GM21447 (cell line): ENCODE data around the gene OSBPL8.
"Not testable (repeated sequence)": the region's sequence is repeated elsewhere in the genome, so short reads cannot be mapped to it uniquely, and the experiment has no call there.

ENCODE experiments used
- ATAC-seq: cut with Tn5 transposase; IDR thresholded peaks from one replicate; pipeline ENCODE4 v1.9.1; 2021; ENCODE audit not compliant: unreplicated experiment

Gene OSBPL8

DNA sequence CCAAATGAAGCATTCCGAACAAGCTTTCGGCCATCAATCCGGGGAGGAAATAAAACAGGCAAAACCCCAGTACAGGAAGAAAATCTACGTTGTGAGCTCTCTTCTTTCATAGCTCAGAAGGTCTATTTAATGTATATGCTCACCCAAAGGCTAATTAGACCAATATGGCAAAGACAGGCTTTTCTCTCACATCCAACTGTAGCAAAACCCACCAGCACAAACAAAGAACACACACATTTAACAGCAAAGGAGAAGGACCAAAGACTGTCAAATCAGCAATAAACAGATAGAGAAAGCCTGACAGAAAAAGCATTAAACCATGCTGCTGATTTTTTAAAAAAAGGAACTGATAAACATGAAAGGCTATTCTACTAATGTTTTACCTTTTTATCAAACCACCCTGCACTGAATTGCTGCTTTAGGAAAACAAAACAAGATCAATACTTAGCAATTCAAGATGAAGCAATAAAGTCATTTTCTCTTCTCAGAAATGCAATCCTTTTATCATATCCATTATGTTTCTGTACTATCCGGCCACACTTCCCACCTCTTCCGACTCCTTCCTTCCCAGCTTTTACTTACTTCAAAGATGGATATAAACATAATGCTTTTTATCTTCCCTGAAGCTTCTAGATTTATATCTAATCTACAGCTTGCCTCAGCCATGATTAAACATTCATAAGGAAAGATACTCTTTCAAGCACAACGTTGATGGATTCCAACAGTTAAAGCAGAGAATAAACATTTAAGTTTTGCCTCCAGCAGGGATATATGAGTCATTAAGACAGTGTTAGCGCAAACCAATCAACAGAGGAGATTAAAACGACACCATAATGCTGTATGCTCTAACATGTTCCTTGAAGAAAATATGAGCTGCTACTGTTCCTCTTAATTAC is 136.8 kb downstream of the OSBPL8 start:
- no peak for ATAC-seq

GRCh38 chr12:76422154-76422542 is 137.4 kb downstream of the OSBPL8 start:
- ATAC-seq = no peak

- no peak for ATAC-seq
Observed at GRCh38 chr12:76421046-76421445, 138.5 kb downstream of the OSBPL8 start.

DNA sequence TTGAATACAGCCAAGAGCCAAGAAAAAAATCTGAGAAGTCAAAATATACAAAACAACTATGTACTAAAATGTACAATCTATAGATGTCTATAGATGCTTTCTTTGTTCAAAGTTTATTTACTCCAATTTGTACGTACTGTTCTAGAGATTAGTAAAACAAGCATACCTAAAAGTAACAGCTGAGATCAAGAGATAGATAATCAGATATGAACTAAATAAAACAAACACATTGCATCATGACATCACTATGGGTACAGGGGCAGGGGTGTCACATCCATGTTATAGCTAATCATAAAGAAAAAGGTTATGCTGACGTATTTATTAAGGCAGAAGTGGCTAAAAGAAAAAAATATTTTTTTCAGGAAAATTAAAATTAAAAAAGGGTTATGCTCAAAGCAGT is 139.3 kb downstream of the OSBPL8 start:
- ATAC-seq = no peak

GRCh38 chr12:76417116-76417515 is 142.5 kb downstream of the OSBPL8 start:
- peak; percentile 74 for ATAC-seq

- no peak for ATAC-seq
Observed at GRCh38 chr12:76413121-76413520, 146.4 kb downstream of the OSBPL8 start.

DNA sequence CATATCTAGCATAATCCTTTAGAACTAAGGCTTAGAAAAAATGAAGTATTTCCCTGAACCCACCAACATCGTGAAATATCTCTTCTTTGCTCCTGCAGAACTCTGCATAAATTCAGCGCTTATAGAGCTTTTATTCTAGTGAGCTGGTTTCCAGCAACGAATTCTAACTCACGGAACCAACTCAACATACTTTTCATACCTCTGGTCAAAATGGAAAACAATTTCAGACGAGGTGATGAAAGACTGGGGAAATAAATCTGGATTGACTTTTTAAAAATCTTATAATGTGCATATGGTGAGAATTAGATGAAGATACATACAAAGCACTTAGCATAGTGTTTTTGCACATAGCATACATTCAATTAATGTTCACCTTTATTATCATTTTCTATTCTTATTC is 148.8 kb downstream of the OSBPL8 start:
- ATAC-seq = no peak

DNA sequence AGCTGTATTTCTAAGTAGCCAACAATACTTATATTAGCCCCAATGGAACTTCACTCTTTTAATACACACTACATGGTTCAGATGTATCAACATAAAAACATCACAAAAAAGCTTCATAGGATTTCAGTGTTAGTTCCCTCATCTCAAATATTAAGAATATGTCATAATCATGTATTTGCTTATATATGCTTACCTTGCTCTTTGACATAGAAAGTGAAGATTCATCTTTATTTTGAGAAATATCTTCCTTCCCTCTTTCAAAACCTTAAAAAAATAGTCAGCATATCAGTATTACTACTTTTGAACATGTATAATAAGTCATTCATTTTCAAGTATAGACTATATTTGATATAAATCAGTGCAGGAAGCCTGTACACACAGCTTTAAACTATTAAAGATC is 149.2 kb downstream of the OSBPL8 start:
- no peak for ATAC-seq

DNA sequence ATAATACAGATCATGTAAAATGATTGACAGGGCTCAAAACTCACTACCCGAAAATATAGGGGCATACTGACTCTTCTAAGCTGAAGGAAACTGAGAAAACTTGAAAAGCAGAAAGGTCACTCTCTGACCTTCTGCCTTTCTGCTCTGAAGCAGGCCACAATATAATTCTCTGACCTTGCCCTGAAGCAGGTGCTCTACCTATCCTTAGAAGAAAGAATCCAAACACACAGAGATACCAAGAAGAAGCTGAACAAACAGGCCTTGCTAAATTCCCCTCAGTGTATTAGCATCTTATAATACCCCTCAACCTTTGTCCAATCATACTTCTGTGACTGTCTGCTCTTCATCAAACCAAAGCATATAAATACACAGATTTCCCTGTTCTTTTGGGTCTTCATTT is 150.5 kb downstream of the OSBPL8 start:
- ATAC-seq = no peak

DNA sequence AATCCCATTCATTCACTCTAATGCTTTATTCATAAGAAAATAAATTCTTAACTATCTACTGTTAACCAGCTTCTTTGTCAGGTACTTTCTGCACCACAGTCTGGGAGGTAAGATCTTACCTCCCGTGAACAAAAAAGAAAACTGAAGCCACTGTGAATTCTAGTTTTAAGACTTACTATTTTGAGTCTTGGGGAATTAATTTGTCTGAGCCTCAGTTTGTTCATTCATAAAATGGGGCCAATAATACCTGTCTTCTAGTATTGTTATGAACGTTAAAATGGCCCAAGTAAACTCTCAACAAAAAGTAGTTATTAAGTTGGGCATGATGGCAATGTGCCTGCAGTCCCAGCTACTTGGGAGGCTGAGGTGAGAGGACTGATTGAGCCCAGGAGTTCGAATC is 151.9 kb downstream of the OSBPL8 start:
- ATAC-seq = no peak

- no peak for ATAC-seq
Observed at GRCh38 chr12:76402259-76402658, 157.3 kb downstream of the OSBPL8 start.

DNA sequence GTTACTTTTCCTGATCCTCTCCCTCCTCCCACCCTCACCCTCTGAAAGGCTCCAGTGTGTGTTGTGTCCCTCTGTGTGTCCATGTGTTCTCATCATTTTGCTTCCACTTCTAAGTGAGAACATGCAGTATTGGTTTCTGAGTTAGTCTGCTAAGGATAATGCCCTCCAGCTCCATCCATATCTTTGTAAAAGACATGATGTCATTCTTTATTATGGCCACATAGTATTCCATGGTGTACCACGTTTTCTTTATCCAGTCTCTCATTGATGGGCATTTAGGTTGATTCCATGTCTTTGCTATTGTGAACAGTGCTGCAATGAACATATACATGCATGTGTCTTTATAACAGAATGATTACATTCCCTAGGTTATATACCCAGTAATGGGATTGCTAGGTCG is 159.4 kb downstream of the OSBPL8 start:
- ATAC-seq = no peak

DNA sequence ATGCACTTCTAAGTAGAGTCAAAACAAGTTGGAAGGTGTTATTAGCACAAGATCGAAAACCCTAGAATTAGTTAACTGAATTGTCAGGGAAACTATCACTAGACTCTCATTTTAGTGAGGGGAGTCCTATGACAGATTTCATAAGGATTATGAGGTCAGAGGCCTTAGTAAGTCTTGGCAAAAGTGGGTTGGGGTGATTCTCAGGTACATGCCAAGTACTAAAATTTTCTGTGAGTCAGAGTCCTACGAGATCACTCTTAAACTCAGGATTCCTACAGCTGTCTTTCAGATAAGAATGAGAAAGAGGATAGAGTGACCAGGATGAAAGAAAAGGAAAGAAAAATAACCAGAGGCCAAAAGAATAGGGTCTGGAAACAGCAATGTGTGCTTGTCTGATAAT is 160.5 kb downstream of the OSBPL8 start:
- ATAC-seq = no peak

GRCh38 chr12:76398106-76398505 is 161.5 kb downstream of the OSBPL8 start:
- ATAC-seq = no peak

DNA sequence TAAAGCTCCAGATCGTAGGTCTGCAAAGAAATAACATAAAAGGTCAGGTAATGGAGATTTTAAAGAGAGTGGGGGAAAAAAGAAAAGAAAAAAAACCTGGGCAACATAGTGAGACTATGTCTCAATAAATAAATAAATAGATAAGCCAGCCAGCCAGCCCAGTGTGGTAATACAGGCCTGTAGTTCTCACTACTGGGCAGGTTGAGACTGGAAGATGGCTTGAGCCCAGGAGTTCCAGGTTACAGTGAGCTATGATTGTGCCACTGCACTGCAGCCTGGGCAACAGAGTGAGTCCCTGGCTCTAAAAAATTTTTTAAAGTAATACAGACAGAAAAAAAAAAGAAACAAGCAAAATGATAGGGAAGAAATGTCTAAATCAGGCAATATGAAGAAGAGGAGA is 168.1 kb downstream of the OSBPL8 start:
- ATAC-seq = no peak

DNA sequence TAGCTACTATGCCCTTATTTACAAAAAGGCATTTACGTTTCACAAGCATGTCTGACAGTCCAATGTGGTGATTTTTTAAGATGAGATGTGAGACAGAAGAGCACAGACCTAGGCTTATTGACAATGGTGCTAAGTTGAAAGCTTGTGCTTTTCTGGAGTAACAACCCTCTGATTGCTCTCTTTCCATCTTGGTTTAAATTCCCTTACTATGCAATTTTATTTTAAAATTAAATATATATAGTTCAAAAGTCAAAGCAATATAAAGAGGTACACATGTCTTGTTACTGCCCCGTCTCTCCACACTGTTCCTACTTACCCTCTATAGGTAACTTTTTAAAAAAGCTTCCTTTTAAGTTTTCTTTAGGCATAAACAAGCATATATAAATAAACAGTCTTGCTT is 172.0 kb downstream of the OSBPL8 start:
- ATAC-seq = no peak

- no peak for ATAC-seq
Observed at GRCh38 chr12:76384560-76384959, 175.0 kb downstream of the OSBPL8 start.

- no peak for ATAC-seq
Observed at GRCh38 chr12:76383988-76384387, 175.6 kb downstream of the OSBPL8 start.

DNA sequence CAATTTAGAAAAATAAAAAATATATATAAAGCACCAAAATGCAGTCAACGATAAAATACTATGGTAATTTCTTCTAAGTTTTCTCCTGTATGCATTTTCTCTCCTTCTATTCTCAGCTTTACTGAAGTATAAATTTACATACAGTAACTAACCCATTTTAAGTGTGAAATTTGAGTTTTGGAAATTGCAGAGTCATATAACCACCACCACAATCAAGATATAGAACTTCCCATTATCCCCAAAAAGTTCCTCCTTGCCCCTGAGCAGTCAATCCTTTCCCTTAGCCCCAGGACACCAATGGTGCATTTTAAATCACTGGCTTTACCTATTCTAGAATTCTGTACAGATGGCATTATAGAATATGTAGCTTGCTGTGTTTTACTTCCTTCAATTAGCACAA is 180.3 kb downstream of the OSBPL8 start:
- no peak for ATAC-seq

DNA sequence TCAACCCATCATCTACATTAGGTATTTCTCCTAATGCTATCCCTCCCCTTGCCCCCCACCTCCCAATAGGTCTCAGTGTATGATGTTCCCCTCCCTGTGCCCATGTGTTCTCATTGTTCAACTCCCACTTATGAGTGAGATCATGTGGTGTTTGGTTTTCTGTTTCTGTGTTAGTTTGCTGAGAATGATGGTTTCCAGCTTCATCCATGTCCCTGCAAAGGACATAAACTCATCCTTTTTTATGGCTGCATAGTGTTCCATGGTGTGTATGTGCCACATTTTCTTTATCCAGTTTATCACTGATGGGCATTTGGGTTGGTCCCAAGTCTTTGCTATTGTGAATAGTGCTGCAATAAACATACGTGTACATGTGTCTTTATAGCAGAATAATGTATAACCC is 182.7 kb downstream of the OSBPL8 start:
- not testable (repeated sequence) for ATAC-seq

- no peak for ATAC-seq
Observed at GRCh38 chr12:76375939-76376338, 183.6 kb downstream of the OSBPL8 start.

DNA sequence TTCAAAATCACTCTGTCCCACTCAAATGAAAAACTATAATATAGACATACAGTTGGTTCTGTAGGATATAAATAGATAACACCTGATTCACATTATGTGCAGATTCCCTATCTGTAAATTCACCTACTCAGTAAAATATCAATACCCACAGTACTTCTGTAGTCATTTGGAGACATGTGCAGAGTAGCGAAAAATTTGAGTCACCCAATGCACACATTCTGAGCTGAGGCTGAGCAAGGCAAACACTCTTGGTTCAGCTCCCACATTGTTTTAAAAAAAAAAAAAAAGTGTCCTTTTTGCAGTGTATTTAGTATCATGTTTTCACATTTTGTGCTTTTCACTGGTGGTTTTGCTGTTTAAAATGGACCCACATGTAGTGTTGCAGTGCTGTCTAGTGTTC is 184.1 kb downstream of the OSBPL8 start:
- no peak for ATAC-seq

DNA sequence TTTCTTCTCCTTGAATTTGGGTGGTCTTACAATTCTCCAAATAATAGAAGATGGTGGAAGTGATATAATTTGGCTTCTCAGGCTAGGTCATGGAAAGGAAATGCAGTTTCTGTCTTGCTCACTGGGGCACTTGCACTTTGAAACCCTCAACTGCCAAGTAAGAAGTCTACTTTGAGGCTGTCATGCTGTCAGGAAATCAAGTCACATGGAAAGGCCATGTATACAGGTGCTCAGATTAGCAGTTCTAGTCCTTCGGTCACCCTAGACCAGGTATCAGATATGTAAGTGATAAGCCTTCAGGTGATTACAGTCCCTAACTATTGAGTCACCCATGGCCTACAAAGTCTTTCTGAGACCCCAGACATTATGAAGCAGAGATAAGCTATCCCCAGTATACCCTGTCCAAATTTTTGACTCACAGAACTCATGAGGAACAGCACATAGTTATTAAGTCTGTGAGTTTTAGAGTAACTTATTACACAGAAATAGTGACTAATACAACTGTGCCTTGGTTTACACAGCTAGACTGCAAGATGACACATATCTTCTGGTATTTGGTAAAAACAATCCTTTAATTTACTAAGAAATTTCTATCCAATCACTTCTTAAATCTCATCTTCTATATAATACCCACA is 185.1 kb downstream of the OSBPL8 start:
- no peak for ATAC-seq
